ENCODE results near the gene GNAT2.
A peak's percentile ranks its signal among the peaks of the same experiment; 100 is the strongest.

Gene GNAT2

DNA sequence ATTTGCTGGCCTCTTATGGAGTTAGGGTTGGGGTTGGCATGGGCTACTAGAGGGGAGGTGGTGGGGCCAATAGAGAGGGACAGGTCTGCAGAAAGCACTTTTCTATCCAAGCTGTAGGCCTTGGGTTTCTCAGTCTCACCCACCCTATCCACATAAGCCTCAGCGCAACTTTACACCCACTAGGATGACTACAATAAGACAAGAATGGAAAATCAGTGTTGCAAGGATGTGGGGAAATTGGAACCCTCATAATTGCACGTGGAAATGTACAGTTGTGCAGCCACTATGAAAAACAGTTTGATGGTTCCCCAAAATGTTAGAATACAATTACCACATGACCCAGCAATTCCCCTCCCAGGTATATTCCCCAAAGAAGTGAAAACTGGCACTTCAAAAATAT is 22.4 kb upstream of the GNAT2 start:
- DNase-seq (ENCODE audit: low read depth), result no peak

DNA sequence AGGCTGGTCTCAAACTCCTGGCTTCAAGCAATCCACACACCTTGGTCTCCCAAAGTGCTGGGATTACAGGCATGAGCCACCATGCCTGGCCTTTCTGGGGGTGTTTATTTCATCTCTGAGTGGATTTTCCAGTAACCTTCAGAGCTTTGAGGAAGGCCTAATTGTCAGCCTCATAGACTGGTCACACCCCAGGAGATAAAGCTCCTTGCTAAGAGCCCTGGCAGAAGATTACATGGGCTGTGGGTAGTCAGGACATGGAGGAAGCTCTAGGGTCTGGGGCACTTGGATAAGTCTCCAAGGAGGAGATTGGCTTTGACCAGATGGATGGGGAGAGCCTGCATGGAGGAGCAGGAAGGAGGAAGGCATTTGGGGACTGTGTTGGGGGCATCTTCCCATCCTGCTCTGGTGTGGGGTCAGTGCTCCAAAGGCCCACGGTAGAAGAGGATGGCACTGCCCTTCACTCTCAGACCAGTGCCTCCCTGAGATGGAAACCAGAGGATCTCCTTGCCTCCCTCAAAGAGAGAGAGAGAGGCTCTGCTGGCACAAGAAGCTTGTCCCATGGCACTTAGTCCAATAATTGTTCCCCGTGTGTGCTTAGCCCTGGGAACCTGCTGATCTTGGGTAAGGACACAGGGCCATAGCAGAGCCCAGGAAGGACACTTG is 21.8 kb upstream of the GNAT2 start:
- no peak for DNase-seq (ENCODE audit: low read depth)

DNA sequence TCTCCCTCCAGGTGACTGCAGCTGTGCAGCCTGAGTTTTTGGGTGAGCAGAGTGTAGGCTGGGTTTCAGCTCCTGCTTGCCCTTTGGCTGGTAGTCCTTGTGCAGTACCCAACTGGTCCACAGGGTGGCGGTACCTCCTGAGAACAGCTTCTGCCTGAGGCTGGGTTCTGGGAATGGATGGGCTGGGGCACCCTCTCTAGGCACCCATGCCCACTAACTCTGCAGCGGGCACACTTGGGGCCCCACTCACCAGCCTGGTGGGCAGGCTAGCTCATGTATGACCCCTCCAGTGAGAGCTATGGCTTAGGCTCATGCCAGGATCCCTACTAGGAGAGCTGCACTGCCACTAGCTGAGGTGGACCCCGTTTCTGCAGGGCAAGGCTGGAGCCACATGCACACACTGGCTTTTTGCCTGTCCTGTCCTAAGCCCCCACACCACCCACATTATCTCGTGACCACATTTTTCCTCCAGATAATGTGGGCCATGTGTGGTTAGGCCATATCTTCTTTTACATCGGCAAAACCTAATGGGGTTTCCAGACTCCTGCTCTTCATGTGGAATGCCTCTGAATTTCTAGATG is 21.0 kb upstream of the GNAT2 start:
- DNase-seq (ENCODE audit: low read depth), result peak; percentile 74

DNA sequence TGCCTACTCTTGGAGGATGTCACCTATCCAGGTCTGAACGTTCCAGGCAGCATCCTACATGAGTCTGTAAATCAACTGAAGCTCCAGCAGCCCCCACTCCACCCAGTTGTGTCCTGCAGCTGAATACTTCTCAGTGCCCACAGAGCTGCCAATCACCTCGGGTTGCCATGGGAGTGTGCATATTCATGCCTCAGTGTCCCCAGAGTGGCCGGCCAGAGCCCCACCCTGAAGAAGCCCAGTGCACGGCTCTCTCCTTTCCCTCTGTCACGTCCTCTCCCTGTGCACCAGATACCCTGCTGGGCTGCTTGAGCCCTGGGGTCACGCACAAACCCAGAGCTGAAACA is 20.4 kb upstream of the GNAT2 start:
- no peak for DNase-seq (ENCODE audit: low read depth)

DNA sequence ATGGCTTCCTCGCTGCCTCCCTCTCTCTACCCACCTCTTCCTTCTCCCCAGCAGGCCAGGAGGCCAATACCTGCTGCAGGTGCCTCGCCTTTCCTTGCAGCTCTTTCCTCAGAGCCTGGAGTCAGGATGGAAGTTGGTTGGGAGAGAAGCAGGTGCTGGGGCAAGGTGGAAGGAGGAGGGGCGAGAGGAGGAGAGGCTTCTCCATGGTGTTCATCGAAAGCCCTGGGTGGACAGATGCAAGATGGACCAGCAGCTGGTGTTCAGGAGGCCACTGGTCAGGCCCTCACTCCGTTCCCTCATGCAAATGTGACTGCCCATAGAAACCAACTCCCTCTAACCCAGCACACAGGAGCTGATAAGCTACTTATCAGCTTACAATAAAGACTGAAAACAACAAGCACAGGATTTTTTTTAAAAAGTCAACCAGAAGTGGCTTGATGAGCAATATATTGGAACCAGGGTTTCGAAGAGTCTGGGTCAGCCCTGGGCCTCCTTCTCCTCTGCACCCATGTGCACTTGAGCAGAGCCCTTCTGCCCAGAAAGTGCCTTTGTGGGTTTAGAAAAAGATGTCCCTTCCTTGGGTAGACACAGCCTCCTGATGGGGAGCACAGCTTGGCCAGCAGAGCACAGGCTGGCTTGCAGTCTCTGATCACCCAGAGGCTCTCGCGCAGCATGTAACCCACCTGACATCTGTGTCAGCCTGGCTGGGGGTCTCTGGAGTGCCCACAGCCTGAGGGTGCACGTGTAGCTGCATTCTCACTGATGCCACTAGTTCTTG is 19.8 kb upstream of the GNAT2 start:
- DNase-seq (ENCODE audit: low read depth), result no peak

DNA sequence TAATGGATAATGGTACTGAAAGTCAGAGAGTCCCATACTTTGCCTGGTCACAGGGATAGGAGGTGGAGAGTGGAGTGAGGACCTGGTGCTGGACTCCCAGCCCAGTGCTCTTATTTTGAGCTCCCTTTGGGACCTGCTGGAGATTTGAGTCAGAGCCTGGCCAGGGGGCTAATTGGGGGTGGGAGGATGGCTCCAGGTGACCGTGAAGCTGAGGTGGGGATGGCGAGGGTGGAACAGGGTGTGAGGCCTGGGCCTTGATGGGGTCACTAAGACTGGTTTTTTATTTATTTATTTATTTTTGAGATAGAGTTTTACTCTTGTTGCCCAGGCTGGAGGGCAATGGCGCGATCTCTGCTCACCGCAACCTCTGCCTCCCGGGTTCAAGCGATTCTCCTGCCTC is 18.0 kb upstream of the GNAT2 start:
- no peak for DNase-seq (ENCODE audit: low read depth)

DNA sequence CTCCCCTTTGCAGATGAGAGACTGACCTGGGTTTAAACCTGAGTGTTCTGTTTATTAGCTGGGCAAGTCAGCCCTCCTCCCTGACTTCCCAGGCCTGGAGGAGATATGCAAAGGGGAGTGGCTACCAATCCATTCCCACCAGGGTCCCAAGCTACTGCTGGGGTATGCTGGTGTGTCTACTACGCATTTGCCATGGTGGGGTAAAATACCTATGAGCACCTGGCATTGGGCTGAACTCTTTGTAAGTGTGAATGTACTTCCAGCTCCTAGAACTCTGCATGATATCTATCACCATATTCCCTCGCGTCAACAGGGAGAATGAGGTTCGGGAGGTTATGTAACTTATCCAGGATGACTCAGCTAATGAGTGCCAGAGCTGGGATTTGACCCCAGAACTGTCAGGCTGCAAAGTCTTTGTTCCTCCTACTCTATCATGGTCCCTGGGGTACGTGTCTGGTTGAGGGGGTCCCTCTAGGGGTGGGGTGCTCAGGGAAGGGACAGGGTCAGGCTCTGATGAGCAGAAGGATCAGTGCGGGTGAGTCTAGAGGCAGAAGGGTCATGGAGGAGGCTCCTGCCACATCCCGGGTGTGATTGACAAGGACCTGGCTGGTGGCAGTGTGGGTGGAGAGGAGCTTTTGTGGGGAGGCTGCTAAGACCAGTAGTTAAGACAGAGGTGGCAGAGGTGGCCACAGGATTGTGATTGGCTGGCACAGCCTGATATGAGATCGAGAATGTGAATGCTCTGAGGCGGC is 17.0 kb upstream of the GNAT2 start:
- DNase-seq (ENCODE audit: low read depth), result no peak

DNA sequence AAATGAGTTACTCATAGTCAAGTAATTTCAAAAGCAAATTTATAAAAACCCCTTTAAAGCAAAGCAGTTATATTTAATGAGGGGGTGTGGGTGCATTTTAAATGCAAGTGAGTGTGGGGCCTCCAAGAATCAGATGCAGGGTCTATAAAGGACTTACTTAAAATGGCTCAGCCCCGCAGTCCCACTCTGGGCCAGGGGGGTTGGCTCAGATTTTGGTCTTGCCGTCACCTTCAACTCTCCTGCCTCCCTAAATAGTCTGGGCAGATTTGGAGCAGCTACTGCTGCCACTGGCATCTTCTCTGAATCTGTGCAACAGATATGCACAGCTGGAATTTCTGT is 16.4 kb upstream of the GNAT2 start:
- no peak for DNase-seq (ENCODE audit: low read depth)

DNA sequence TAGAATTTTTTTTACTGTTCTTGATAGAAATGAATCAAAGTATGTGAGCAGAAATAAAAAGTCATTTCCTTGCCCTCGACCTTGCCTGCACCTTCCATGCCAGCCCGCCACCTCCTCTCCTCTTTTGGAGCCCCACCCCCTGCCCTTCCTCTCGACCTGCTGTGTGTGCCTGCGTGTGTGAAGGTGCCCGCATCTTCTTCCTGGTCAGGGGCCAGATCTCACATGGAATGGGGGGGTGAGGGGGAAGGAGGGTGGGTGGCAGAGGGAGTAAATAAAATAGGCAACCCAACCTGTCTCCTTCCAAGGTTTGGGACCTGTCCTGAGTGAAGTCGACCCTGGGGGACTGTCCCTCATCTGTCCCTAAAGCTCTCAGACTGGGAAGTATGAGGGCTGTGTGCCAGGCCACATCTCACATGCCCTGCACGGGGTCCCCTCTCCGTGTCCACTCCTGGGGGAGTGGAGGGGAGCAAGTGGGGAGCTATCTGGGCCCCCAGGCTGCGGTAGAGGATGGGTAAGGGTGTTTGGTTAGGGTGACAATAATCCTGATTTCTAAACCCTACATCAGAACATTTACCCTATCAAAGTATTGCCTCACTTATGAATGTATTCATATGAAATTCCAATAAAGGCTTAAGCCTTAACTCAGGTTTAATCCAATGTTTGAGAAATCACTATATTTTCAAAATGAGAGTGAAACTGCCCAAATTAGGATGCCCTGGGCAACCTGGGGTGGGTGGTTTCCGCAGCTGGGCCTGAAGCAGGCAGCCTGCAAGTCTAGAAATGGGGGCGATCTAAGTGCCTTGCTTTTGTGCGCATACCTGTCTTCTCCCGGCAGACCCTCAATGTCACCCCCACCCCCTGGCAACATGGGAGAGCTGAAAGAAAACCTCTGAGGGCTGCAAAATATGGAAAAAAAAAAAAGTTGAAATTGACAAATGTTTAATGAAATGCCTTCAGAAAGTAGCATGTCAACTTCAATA is 15.6 kb upstream of the GNAT2 start:
- no peak for DNase-seq (ENCODE audit: low read depth)

DNA sequence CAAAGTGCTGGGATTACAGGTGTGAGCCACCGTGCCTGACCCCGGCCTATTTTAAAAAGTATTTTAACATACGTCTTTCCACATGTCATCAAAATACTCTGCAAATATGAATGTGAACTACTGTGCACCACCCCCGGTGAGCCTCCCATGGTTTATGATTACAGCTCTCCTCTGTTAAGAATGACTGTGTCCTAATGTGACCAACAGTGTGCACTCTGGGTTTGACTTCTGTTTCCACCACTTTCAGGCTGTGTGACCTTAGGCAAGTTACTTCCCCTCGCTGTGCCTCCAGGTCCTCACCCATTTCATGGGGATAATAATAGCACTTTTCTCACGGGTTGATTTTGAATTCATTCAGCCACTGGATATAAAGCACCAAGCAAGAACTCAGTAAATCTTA is 14.9 kb upstream of the GNAT2 start:
- DNase-seq (ENCODE audit: low read depth), result no peak

DNA sequence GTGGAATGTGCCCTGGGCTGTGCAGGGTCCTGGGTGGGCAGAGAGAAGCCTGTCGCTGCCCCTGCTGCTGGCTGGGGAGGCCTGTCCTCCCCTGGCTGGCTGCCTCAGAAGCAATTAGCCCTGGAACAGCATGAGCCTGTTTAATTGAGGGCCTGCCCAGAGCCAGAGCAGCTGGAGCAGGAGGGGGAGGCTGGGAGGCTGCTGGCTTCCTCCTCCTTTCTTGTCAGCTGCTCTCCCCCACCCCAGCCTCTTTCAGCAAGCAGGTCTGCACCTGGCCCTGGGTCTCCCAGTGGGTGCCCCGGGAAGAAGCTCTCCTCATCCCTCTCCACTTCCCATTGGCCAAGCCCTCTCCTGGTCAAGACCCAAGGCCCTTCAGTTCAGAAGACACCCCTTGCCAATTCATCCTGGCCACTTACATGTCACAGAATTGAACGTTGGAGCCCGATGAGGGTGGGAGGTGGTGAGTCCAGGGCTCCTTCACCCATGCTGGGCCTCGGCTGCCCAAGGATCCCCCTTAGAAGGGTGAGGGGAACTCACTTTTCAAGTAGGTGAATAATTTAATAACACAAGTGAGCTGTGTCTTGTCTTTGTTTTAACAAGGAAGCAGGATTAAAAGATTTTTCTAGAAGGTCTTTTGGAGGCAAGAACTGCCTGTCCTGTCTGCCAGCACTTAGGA is 13.4 kb upstream of the GNAT2 start:
- DNase-seq (ENCODE audit: low read depth), result no peak

DNA sequence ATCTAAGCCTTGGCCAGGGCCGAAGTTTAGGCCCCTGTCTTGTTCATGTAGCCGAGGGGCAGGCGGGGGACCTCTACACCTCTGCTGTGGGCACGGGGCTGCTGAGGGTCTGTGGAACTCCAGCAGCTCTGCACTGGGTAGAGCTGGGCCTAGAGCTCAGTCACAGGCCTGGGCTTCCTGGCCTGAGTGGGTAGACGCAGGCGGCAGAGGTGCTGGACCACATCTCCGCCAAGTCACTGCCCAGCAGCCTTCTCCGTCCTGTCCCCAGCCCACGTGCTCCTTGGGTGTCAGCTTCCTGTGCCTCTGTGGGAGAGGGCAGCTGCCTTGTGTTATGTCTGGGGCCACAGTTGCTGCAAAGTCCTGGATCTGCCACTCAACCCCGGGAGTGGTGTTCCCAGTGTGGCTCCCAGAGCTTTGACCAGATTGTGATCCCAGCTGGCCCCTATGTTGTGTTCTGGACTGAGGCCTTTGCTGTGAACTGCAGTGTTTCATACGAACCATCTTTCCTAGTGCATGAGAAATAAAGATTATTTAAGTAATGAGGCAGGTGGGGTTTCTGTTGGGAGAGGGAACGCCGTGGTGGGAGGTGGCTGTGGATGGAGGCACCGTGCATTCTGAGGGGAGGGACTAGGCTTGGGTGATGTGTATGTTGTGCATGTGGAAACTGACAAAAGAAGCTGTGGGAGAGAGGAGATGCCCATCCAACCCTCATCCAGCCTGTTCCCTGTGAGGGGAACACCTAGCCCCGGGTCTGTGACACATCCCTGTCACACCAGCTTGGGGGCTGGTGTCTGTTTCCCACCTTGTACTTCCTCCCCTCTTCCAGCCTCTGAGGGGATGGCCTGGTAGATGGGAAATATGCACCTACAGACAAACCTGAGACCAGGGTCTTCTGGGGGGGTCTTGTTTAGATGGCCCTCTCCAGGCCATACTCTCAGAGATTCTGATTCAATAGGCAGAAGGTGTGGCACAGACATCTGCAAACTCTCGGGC is 12.4 kb upstream of the GNAT2 start:
- no peak for DNase-seq (ENCODE audit: low read depth)

DNA sequence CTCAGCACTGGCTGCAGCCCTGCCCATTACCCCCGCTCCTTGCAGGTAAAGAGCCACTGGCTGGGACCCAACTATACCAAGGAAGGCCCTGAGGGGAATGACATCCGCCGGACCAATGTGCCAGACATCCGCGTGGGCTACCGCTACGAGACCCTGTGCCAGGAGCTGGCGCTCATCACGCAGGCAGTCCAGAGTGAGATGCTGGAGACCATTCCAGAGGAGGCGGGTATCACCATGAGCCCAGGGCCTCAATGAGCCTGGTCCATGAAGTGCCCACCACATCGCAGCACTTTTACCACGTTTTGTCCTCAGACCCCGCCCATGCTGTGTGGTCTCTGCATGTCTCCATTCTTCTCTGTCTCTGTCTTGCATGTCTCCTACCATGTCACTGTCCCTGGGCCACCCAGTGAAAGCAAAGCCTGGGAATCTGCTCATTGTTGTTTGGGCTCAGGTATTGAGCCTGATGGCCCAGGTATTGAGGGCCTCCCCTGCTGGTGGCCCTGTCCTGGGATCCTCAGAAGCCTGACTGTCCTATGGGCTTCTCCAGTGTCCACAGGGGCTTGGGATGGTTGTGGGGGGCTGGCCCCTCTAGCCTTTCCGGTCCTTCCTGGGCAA is 11.6 kb upstream of the GNAT2 start:
- no peak for DNase-seq (ENCODE audit: low read depth)

DNA sequence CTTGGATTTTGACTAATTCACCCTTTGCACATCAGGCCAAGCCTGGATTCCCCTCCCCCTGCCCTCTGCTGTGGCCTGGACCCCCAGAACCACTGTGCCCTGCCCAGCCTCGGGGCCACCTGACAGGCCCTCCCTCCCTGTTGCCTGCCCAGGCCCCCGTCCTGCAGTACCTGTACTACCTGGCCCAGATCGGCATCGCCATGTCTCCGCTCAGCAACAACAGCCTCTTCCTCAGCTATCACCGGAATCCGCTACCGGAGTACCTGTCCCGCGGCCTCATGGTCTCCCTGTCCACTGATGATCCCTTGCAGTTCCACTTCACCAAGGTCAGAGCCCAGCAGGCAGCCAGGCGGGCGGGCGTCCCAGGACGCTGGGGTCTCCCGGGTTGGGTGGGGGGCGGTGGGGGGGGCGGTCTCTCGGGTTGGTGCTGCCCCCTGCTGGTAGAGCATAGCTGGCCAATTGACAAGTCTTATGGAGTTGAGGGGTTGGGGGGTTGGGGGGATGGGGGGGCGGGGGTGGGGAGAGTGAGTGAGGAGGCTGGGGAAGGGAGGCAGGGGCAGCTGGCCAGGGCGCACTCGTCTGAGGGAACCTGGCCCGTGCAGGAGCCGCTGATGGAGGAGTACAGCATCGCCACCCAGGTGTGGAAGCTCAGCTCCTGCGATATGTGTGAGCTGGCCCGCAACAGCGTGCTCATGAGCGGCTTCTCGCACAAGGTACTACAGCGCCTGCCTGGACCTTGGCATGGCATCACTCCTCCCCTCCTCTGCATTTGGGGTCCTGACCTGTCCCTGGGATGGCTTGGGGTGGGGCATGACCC is 10.9 kb upstream of the GNAT2 start:
- DNase-seq (ENCODE audit: low read depth), result no peak

DNA sequence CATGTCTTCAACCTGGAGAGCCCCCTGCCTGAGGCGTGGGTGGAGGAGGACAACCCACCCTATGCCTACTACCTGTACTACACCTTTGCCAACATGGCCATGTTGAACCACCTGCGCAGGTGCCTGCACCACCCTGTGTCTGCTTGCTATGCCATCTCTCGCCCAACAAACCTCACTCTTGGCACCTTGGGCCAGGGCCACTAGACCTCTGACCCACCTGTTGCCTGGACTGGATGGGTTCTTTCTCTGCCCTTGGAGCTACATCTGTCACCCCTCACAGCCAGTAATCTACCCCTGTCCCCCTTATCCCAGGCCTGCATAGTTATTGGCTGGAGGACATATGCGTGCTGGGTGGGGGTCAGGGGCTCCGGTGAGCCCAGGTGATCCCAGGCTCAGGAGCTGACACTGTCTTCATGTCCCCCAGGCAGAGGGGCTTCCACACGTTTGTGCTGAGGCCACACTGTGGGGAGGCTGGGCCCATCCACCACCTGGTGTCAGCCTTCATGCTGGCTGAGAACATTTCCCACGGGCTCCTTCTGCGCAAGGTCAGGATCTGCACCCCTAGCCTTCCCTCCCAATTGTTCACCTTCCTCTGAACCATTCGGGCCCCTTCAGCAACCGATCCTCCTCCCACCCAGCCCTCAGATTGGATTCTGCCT is 10.1 kb upstream of the GNAT2 start:
- DNase-seq (ENCODE audit: low read depth), result no peak

DNA sequence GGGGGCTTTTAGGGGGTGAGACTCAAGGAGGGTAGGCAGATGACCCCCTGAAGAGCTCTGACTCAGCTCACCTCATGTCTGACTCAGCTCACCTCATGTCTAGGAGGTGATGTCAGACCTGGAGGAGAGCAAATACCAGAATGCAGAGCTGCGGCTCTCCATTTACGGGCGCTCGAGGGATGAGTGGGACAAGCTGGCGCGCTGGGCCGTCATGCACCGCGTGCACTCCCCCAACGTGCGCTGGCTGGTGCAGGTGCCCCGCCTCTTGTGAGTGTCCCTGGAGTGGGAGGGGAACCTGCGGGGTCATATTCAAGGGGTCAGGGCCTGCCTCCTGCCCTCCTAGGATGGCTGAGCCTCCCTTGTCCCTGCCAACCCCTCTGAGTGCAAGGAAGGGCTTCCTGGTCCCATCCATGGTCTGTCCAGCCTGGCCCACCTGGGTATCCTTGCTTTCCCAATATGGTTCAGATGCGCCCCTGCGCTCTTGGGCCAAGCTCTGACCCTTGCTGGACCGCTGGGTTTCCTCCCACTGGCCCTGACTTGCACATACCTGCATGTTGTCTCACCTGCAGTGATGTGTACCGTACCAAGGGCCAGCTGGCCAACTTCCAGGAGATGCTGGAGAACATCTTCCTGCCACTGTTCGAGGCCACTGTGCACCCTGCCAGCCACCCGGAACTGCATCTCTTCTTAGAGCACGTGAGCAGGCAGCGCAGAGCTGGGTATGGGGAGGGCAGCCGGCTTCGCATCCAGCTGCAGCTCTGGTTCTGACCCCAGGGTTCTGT is 9.3 kb upstream of the GNAT2 start:
- no peak for DNase-seq (ENCODE audit: low read depth)

DNA sequence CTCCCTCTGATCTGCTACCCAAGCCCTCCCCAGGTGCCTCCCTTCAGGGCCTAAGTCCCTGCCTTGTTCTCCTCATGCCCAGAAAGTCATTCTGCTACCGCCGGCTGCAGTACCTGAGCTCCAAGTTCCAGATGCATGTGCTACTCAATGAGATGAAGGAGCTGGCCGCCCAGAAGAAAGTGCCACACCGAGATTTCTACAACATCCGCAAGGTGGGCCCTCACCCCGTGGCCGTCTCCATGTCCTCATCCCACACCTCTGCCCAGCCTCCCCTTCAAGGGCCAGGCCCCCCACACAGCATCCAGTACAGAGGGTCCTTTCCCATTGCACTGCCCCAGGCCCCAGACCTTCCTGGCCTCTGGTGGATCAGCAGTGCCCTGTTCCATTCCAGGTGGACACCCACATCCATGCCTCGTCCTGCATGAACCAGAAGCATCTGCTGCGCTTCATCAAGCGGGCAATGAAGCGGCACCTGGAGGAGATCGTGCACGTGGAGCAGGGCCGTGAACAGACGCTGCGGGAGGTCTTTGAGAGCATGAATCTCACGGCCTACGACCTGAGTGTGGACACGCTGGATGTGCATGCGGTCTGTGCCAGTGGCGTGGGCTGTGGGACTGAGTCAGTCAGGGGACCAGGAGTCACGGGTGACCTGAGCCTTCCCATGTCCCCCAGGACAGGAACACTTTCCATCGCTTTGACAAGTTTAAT is 8.4 kb upstream of the GNAT2 start:
- no peak for DNase-seq (ENCODE audit: low read depth)

Measured in activated T-helper 1 cell treated with Interleukin-2 at 50 U/mL for 16 hours (primary cell).